H1 (cell line): Measurements from ENCODE around the gene AGR2. TPM values are rescaled to one million over a fixed set of nuclear protein-coding genes. Genes with fewer than 3 reads are reported as not detected.

Source experiments
- CTCF ChIP-seq, 3 experiments: IDR thresholded peaks; 1 replicate in 2 of 3; 2 replicates in 1 of 3; pipeline versions ENCODE4 v1.5.1 to v1.6.1; 2011; ENCODE audit warnings: low read length in 3 of 3, mild to moderate bottlenecking in 3 of 3, inconsistent platforms in 2 of 3, low read depth in 1 of 3, moderate library complexity in 1 of 3; ENCODE audit not compliant: insufficient read depth in 1 of 3; ENCODE audit errors: control extremely low read depth in 1 of 3
- KDM4A ChIP-seq: IDR thresholded peaks from one replicate; pipeline ENCODE4 v1.7.1; 2012; ENCODE audit warnings: low read depth, mild to moderate bottlenecking, moderate library complexity, low read length, inconsistent platforms; ENCODE audit not compliant: severe bottlenecking
- polyA plus RNA-seq, 7 experiments: library from polyadenylated mRNA; depleted of rRNA in 3 of 7; stranded (reverse) in 5 of 7; unstranded in 2 of 7; fragments of >200 nt in 5 of 7; fragments of 200-250 nt in 2 of 7; gene quantifications; 1 replicate in 5 of 7; 2 replicates in 1 of 7; 4 replicates in 1 of 7; pipeline versions ENCODE4 v1.2.1 to v1.2.3, GENCODE V29; 2011 to 2013; ENCODE audit warnings: missing spikeins in 2 of 7, mixed read lengths in 2 of 7
- total RNA-seq: library from RNA; stranded (reverse); fragmentation: NEBNext Ultra II Directional; extraction: Animal tissue kit (Norgen Biotek cat#: 25700); gene quantifications from 2 replicates; pipeline ENCODE4 v1.2.1, GENCODE V29; 2021

The AGR2 gene
- total and polyA plus RNA-seq, 2 of the 8 experiments (the other 6 are each of a cell fraction or from before 2014, with no cell fraction given): not detected

- TF ChIP-seq CTCF (IDR thresholded peaks at IDR 0.05; ENCODE audit: control extremely low read depth in 1 of 3, insufficient read depth in 1 of 3, low read depth in 1 of 3, low read length in 3 of 3): no peak
- no peak for TF ChIP-seq KDM4A
Measured at GRCh38 chr7:16849296-16850148, 44.7 kb upstream of the AGR2 start (continued).
